Hematopoietic multipotent progenitor cell treated with erythropoietin and hydrocortisone succinate and interleukin-3 and kit ligand, for 6 days (in vitro differentiated cells): Measurements from ENCODE around the gene ATP1B4.
"Not testable (repeated sequence)": the region's sequence is repeated elsewhere in the genome, so short reads cannot be mapped to it uniquely, and the experiment has no call there.

Experiments used
- DNase-seq: peaks from one replicate; pipeline ENCODE4 v3.0.0-alpha.2; 2015

ATP1B4 gene

DNA sequence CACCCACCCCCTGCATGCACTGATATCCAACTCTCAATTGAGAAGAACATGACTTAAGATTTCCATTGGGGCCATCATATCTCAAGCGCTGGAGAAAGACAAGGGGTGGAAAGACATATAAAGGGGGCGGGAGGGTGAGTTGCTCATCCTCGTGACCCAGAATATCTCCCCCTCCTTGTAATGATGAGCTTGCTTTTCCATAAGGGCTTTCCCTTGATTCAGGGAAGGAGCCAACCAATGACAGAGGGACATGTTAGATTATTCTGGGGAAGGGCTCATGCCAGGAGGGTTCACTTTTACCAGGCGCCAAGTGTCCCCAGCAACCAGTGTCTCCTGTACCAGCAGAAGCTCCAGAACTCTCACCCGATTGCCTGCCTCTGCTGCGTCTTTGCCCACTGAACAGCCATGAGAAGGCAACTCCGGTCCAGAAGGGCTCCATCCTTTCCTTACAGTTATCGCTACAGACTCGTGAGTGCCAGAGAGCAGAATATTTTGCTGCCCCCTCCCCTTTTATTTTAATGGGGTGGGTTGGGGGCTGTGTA lies at the start of gene ATP1B4:
Gene ATP1B4, plus strand, starts transcription at position 326 of the 542 bp plus-strand sequence. Its CDS starts 80 bp downstream, at position 406.
- no peak for DNase-seq

DNA sequence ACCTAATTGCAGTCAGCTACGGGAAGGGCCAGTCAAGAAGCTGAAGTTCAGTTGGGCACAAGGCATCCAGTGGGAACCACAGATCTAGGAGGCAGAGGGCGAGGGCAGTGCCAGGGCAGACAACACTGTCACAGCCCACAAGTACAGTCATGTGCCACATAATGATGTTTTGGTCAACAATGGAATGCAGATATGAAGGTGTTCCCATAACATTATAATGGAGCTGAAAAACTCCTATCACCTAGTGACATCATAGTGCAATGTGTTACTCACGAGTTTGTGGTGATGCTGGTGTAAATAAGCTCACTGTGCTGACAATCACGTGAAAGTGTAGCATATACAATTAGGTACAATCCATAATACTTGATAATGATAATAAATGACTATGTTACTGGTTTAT lies 46.1 kb upstream of the ATP1B4 start:
- DNase-seq = no peak

DNA sequence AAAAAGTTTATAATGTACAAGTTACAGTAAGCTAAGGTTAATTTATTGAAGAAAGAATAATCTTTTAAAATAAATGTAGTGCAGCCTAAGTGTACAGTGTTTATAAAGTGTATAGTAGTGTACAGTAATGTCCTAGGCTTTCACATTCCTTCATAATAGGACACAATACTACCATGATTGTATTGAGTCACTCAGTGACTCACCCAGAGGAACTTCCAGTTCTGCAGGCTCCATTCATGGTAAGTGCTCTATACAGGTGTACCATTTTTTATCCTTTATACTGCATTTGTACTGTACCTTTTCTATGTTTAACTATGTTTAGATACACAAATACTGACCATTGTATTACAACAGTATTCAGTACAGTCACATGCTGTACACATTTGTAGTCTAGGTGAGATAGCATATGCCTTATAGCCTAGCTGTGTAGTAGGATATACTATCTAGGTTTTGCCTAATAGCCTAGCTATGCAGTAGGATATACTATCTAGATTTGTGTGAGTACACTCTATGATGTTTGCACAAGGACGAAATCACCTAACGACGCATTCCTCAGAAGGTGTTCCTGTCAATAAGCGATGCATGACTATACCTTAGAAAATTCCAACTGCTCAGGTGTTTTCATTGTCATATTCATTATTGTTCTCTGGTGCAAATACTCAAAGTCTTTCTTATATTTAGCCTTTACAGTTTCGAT lies 45.2 kb upstream of the ATP1B4 start:
- DNase-seq = no peak

DNA sequence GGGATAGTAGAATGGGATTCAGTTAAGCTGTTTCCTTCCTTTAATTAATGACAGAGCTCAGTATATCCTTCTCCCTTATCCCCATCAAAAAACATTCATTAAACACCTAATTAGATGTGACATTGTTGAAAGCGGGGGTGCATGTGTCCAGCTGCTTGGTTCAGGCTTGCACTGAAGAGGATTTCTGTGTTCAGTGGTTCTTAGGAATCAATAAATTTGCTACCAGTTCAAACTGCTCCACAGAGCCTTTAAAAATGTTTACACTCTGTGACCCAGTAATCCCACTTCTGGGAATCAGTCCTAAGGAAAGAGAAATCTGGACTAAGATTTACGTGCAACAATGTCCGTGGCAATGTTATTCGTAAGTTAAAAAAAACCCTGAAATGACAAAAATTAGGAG lies 43.5 kb upstream of the ATP1B4 start:
- DNase-seq = no peak

DNA sequence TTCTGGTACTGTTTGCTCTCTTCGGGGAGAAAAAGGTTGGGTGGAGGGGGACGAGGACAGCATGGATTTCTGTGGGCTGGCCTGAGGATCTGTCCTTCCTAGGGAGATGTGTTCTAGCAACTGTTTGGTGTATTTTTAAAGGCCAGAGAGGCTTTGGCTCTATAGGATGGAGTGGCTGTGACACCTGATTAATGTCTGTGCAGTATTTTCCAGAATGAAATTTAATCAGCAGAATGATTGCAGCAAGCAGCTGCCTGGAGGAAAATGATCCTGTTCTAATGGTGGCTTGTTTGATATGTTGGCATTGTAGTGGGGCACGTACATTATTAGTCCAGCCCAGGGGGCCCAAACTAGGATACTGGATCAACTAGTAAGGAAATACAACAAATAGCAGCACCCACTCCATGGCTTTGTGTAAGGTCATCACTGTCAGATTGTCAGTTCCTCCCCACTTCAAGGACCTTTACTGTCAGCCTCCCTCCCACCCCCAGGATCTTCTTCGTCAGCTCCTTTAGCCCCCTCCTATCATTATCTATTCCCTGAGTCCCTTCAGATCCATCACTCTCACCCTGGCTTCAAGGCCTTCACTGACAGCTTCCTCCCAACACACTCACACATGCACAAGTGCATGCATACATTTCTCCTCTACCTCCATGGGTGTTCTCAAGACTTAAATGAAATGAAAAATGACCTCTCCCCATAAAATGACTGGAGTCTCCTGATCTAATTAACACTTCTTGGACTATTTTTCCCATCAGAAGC lies 40.2 kb upstream of the ATP1B4 start:
- no peak for DNase-seq

DNA sequence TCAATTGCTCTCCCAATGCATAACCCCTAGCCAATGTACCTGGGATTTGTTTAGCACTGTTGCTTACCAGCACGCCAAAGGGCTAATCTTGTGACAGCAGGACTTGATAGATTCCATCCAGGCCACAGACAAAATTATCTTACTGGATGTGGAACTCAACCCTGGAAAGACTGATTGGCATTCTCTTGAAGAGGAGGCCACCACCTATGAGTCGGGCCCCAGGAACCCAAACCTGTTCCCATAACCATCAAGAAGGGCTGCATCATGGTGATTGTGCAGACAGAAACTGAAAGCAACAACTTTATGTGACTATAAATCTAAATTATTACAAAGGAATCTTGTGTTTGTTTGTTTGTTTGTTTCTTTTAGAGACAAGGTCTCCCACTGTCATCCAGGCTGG lies 30.8 kb upstream of the ATP1B4 start:
- DNase-seq = no peak

DNA sequence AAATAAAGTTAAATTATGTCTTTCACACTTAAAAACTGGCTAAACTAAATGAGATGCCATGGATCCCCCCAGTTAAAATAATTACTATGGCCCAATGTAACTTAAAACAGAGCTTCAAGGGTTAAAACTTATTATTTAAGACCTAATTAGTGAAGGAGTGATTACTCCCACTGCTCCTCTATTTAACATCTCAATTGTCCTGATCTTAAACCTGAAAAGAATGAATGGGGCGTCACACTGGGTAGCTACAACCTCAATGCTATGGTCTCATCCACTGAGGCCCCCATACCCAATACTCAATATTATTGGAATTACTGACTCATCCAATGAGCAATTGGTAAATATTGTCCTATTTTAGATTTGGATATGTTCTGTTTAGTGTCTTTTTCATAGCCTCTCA lies 29.5 kb upstream of the ATP1B4 start:
- DNase-seq = no peak

DNA sequence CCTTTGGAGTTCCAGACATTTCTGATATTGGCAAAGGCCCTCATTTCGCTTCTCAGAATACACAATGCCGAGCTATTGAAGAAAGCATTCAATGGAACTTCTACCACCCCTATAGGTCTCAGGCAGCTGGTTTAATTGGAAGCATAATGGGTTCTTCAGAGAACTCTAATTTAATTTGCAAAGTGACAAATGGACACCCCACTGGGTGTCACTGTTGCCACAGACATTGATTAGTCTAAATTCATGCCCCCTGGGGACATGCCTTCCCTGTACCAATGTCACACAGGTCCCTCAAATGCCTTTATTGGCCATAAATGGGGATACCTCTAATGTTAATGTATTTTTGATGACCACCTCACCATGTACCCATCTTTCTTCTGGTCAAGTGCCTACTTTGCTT lies 27.7 kb upstream of the ATP1B4 start:
- peak; percentile 31 for DNase-seq

DNA sequence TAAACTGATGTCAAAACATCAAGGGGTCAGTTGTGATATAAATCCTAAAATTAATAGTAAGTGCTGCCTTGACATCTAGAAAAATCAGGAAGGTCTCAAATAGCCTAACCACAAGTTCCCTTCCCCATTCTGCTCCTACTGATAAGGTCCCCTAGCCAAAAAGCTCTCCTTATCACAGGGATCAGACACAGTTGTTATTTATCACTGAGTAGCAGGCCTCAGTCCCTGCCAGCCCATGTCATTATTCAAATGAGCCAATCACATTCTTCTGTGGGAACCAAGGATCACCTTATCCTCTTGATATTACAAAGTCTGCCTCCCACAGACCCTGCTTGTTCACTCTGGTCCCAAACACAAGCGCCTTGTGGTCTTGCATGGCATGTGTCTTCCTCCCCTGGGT lies 27.3 kb upstream of the ATP1B4 start:
- peak; percentile 76 for DNase-seq

DNA sequence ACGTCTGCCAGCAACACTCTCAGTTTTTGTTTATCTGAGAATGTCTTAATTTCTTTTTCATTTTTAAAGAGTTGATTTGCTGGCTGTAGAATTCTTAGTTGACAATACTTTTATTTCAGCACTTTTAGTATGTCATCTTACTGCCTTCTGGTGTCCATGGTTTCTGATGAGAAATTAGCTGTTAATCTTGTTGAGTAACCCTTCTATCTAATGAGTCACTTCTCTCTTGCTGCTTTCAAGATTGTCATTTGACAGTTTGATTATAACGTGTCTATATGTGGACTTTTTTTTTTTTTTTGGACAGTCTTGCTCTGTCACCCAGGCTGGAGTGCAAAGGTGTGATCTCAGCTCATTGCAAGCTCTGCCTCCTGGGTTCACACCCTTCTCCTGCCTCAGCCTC lies 26.6 kb upstream of the ATP1B4 start:
- no peak for DNase-seq

DNA sequence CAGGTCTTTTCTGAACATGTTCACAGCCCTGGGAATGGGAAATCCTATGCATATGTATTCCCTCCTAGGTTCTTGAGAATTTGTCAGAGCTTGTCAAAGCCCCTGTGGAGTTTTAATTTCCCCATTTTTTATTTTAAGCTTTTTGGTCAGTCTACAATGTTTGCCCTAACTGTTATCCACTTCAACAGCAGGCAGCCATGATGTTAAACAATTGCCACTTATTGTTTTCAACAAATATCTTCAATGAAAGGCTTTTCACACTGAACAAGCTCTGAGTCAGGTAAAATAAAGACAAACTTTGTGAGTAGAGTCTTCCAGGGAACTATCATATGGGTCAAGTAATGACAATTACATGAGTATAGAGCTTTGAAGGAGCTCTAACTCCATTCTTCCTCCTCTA lies 25.0 kb upstream of the ATP1B4 start:
- DNase-seq = no peak

DNA sequence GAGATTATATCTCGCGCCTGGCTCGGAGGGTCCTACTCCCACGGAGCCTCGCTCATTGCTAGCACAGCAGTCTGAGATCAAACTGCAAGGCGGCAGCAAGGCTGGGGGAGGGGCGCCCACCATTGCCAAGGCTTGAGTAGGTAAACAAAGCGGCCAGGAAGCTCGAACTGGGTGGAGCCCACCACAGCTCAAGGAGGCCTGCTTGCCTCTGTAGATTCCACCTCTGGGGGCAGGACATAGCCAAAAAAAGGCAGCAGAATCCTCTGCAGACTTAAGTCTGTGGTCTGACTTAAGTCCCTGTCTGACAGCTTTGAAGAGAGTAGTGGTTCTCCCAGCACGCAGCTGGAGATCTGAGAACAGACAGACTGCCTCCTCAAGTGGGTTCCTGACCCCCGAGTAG lies 17.3 kb upstream of the ATP1B4 start:
- not testable (repeated sequence) for DNase-seq

DNA sequence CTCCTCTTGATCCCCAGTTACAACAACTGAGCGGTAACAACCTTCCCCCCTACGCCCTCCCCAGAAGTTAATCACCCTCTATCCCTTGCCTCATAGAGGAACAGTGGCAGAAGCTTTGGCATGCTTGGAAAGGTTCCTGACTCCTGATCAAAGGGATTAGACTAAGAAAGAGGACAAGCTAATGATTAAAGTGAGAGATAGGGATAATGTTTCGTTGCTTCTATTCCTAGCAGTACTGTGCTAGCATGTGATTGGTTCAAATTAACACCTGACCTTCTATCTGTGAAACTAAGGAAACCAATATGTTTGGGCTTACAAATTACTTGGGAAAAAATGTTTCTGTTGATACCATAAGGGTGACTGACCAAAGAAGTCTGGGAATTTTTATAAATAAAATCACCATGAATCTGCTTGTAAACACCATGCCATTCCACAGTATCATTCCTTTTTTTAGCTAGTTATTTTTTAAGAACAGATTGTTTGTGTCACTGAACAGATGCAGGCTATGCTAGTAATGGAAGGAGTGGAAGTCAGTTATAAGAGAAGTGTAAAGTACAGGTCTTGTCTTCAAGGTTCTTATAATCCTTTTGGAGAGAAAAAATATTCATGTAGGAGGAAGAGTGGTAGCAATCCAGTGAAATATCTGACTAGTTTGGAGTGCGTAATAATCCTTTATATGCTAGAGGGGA lies 11.3 kb upstream of the ATP1B4 start:
- DNase-seq = no peak

DNA sequence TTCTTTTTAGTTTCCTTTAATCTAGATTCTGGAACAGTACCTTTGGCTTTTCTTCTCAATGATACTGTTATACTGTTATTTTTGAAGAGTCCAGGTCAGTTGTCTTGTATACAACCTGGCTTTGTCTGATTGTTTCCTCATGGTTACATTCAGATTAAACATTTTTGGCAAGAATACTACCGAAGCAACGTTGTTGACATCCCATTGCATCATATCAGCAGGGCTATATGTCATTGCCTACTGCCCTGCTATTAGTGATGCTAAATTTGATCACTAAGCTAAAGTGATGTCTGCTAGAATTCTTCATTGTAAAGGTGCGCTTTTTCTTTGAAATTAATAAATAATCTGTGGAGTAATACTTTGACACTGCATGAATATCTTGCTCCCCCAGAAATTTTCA lies 5.8 kb upstream of the ATP1B4 start:
- DNase-seq = no peak

DNA sequence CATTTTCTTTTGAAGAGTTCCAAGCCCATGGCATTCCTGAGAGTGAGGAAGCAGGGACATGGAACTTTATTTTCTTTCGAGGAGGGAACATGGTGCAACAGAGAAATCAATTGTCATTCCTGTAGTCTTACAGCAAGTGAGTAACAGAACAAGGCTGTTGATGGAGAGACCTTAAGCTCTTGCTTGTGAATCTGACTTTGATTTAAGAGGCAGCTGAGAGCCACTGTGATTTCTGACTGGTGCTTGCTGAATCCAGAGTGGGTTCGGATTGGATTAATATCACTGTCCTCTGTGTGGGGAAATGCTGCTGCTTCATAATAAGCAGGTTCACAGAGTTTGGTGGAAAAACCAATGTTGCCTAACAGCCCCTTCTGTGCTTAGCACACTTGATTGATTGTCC lies 4.7 kb upstream of the ATP1B4 start:
- no peak for DNase-seq

DNA sequence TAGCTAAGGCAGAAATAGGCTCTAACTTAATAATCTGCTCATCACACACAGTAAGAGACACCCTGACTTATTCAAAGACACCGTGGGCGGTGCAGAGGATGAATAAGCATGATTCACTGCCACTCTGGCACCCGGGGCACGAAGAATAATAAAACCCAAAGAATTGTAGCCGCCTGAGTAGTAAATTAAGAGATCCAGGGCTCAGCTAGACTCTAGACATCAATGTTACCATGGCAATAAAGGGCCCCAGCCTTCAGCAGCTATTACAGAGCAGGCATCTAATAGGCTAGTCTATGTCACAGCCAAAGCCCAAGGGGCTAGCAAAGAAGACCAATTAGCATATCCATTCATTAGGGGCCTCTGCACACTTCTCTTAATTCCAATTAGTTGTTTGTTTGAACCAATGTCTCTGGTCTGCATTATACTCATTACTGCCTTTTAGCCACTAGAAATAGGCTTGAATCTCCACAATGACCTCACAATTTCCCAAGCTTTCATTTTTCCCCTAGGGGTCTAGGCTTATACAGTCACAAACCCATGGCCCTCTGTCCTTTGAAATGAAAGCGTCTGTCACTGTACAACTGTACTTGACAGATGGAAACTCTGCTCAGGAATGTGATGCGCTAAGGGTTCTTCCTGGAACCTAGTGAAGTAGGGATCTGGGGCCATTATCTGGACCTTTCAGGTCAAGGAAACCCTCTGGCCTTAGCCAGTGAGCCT lies 3.0 kb upstream of the ATP1B4 start:
- no peak for DNase-seq

DNA sequence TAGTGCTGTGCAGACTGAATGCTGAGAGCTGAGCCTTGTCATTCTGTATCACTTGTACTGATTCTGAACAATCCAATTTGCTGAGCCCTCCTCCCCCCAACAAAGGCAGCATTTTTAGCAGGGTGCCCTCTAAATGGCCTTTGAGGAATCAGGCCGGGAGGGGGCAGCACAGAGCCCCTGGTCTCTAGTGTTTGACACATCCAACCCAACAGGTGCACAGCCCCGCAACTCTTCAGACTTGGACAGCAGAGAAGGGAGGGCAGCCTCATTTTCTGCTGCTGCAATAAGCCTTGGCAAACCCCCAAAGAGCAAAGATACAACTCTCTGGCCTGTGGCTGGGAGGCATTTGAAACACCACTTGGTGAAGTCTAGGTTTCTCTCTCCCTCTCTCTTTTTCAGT lies 3.4 kb downstream of the ATP1B4 start:
- peak; percentile 39 for DNase-seq

DNA sequence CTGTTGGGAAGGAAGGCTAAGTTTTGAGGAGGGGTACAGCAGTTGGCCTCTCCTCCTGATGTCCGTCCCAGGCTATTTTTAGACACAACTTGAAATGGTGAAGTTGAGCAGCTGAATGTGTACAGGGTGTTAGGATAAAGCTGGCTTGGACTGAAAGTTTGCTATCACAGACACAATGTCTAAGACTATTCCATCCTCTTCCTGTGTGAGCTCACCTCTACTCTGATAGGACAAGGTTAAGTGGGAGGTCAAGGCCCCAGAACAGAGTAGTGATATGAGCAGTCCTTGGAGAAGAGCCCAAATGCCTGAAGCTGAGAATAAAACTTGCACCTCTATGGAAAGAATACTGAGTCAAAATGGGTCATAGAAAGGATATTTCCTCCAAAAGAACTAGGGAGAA lies 4.1 kb downstream of the ATP1B4 start:
- no peak for DNase-seq

DNA sequence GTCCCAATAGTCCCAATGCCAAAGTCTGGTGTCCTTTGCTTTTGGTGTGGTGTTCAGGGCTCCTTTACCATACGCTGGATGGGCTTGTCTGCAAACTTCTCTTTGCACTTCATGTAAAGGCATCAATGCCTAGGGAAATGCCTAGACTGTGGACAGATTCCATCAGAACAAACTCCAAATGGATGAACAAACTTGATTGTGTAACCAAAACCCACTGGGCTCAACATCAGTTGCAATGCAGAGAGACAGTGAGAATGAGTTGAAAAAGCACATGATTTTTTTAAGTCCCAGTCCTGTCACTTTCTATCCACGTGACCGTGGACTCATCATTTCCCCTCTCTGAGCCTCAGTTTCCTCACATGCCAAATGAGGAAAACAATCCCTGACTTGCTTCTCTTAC lies 4.9 kb downstream of the ATP1B4 start:
- DNase-seq = no peak

DNA sequence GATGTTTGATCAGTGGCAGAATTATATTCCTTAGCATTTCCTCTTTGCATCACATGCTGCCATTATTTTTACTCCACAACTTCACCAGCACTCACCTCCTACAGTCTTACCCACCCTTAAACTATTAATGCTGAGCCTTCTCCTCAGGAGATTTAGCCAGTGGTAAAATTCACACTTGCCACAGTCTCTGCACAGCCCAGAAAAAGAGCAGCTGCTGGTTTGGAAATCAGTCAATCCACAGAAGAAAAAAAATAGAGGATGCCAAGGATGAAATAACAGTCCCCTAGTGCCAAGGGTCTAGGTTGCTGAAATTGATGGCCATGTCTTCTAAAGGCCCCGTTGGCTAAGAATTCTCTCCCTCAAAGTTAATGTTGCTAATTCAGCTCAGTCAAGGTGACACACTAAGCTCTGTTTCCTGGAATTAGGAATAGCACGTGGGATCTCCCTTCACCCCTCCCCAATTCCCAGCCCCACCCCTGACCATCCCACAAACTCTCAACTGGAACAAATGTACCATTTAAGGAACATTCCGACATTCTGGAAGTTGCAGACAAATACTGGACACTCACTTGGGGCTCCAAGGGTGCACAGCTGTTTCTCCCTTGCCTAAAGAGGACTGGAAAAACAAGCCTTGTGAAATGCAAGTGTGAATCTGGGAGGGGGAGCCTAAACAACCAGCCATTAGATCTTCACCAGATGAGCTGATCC lies 5.7 kb downstream of the ATP1B4 start:
- DNase-seq = no peak

DNA sequence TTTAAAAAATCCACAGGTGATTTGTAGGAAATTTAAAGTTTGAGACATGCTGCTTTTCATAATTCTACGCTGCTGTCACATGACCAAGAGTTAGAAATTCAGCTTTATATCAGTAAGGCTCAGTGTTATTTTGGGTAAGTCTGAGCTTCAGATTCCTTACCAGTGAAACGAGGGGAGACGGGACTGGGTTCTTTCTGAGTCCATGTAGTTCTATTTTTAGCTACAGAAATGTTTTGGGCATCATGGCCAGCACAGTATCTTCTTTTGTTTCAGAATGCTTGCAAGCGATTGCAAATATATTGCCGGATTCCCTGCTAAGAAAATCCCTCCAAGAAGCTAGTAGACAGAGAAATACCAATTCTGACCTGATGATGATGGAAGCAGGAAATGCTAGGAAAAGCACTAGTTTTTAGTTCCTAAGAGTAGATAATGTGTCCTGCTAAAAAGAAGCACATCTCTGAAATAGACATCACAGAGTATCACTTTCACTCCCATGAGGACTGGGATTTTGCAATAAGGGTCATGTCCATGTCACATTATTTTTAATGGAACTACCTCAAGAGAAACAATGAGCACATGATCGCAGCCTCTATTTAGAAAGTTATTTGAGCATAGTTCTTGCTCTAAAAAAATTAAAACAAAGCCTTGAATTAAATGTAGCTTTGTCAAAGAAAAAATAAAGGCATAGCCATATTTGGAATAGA lies 10.9 kb downstream of the ATP1B4 start:
- DNase-seq = no peak

DNA sequence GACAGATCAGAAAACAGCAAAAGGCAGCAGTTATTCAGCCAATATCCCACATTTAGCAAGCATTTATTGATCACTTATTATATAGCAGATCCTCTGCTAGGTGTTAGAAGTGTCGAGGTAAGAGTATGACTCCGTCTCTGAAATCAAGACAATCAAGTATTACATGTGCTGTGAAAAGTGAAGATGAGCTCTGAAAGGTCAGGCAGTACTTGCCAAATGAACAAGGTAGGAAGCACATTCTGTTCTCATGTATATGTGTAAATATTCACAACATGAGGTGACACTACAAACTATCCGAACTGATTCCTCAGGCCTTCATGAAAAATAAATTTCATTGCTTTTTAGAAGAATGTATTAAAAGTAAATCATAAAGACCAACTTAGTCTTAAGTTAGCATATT lies 15.3 kb downstream of the ATP1B4 start:
- no peak for DNase-seq
